Peyer's patch (tissue), 4 donors: ENCODE results near the gene PVALEF.

Experiments used
- CTCF ChIP-seq, 6 experiments: fragments of 450-650 bp in 4 of 6; fragments of 200-600 bp in 2 of 6; sonication (generic) in 1 of 6; IDR thresholded peaks; one replicate each; pipeline ENCODE4 v1.5.1; 2017 to 2019; ENCODE audit warnings: antibody characterized with exemption in 6 of 6, mild to moderate bottlenecking in 3 of 6, moderate library complexity in 1 of 6
- POLR2A ChIP-seq, 2 donors: fragments of 450-650 bp; IDR thresholded peaks; one replicate each; pipeline ENCODE4 v1.5.1; 2017; ENCODE audit warnings: antibody characterized with exemption in 2 of 2, mild to moderate bottlenecking in 2 of 2, moderate library complexity in 2 of 2

- no peak for TF ChIP-seq CTCF (IDR thresholded peaks at IDR 0.05)
- TF ChIP-seq POLR2A (IDR thresholded peaks at IDR 0.05) = no peak
Measured at GRCh38 chr17:81140018-81140417, 25.3 kb upstream of the PVALEF start.
